Mammary epithelial cell (primary cell): ENCODE data around the gene IRX6.

Source experiments
- CTCF ChIP-seq, 2 donors: IDR thresholded peaks in 1 of 2; conservative IDR thresholded peaks in 1 of 2; 2 replicates each; pipeline ENCODE4 v1.5.1; 2011 to 2012; ENCODE audit warnings: inconsistent platforms in 2 of 2, low read length in 2 of 2, mild to moderate bottlenecking in 2 of 2, control low read depth in 1 of 2, low read depth in 1 of 2; ENCODE audit not compliant: insufficient read depth in 1 of 2; ENCODE audit errors: extremely low read depth in 1 of 2
- EZH2 ChIP-seq: IDR thresholded peaks from 2 replicates; pipeline ENCODE4 v1.6.1; 2012; ENCODE audit warnings: low read length, inconsistent platforms, borderline replicate concordance

DNA sequence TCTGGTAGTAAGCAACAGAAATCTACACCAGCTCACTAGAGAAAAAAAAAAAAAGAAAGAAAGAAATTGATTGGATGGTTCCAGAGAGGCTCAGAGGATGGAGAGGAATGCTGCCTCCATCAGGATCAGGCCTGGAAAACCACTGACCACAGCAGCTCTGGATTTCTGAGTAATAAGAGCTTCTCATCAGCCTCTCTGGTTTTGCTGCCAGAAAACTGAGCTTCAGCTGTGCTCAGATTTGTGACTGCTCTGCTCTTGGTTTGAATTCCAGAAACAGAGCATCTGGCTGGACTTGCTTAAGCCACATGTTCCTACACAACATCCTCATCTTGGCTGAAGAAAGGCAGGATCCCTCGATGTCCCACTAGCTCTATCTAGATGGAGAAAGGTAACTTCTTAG, 25.9 kb downstream of the IRX6 start:
- TF ChIP-seq CTCF (conservative IDR thresholded peaks at IDR 0.05 in 1 of 2, IDR thresholded peaks at IDR 0.05 in 1 of 2; ENCODE audit: extremely low read depth in 1 of 2, insufficient read depth in 1 of 2, low read depth in 1 of 2, low read length in 2 of 2) (no peak), EZH2 (no peak)
